Glutamatergic neuron (in vitro differentiated cells): ENCODE measurements around the gene DYNC1H1. TPM values are rescaled to one million over a fixed set of nuclear protein-coding genes. Genes with fewer than 3 reads are reported as not detected.

ENCODE experiments used
- DNase-seq: peaks from one replicate; pipeline ENCODE4 v3.0.0; 2022
- H3K27ac Mint-ChIP-seq: one replicate; pipeline ENCODE4 v1.8.0; 2020; ENCODE audit warnings: mild to moderate bottlenecking, mixed read lengths, inconsistent platforms; ENCODE audit not compliant: unreplicated experiment
- H3K27me3 Mint-ChIP-seq: one replicate; pipeline ENCODE4 v1.8.0; 2020; ENCODE audit warnings: mild to moderate bottlenecking, moderate library complexity, mixed read lengths, inconsistent platforms; ENCODE audit not compliant: unreplicated experiment
- H3K36me3 Mint-ChIP-seq: one replicate; pipeline ENCODE4 v1.8.0; 2020; ENCODE audit warnings: mild to moderate bottlenecking, mixed read lengths, inconsistent platforms; ENCODE audit not compliant: unreplicated experiment
- H3K4me1 Mint-ChIP-seq: one replicate; pipeline ENCODE4 v1.8.0; 2020; ENCODE audit warnings: mild to moderate bottlenecking, low read depth, mixed read lengths, inconsistent platforms; ENCODE audit not compliant: unreplicated experiment
- H3K4me3 Mint-ChIP-seq: one replicate; pipeline ENCODE4 v1.8.0; 2020; ENCODE audit warnings: mild to moderate bottlenecking, mixed read lengths, inconsistent platforms; ENCODE audit not compliant: unreplicated experiment
- H3K9me3 Mint-ChIP-seq: one replicate; pipeline ENCODE4 v1.8.0; 2020; ENCODE audit warnings: mild to moderate bottlenecking, moderate library complexity, mixed read lengths, inconsistent platforms; ENCODE audit not compliant: unreplicated experiment
- total RNA-seq: library from RNA; stranded (reverse); fragmentation: NEBNext Ultra II Directional; extraction: Animal tissue kit (Norgen Biotek cat#: 25700); gene quantifications from one replicate; pipeline ENCODE4 v1.2.1, GENCODE V29; 2021; ENCODE audit not compliant: unreplicated experiment
- TF ChIP-seq, protein P1 (sequence below): fragments of 200-600 bp; sonication (generic); IDR thresholded peaks from one replicate; pipeline ENCODE4 v1.5.0; 2021; ENCODE audit not compliant: partially characterized antibody, unreplicated experiment

Gene DYNC1H1
- total RNA-seq, 1 donor from 2014 or later = 2,051 TPM

DNA sequence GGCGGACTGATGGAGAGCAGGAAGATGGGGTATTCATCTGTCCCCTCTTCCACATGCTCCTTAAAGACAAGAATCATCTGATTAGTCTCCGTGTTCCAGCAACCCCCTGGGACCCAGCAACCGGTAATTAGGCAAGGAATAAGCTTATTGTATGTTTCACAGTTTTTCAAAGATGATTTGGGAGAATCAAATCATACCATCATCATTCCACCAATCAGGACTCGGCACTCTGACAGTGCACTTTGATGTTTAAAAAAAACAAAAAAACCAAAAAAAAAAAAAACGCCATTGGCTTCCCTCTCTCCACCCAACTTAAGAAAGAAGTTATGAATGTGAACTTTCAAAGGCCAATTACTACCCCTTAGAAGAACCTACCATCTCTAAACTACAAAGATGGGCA, 1.3 kb upstream of the DYNC1H1 start:
- H3K36me3 Mint-ChIP-seq = no peaks in the 10 kb centered on the region
- no peak for DNase-seq
- peaks cover 20% of the 10 kb centered on the region for H3K4me1 Mint-ChIP-seq
- peak overlapping the region; percentile 75 for H3K4me3 Mint-ChIP-seq
- H3K9me3 Mint-ChIP-seq = peaks cover 12% of the 10 kb centered on the region
- H3K27me3 Mint-ChIP-seq = peaks cover 23% of the 10 kb centered on the region
- TF ChIP-seq, protein P1, sequence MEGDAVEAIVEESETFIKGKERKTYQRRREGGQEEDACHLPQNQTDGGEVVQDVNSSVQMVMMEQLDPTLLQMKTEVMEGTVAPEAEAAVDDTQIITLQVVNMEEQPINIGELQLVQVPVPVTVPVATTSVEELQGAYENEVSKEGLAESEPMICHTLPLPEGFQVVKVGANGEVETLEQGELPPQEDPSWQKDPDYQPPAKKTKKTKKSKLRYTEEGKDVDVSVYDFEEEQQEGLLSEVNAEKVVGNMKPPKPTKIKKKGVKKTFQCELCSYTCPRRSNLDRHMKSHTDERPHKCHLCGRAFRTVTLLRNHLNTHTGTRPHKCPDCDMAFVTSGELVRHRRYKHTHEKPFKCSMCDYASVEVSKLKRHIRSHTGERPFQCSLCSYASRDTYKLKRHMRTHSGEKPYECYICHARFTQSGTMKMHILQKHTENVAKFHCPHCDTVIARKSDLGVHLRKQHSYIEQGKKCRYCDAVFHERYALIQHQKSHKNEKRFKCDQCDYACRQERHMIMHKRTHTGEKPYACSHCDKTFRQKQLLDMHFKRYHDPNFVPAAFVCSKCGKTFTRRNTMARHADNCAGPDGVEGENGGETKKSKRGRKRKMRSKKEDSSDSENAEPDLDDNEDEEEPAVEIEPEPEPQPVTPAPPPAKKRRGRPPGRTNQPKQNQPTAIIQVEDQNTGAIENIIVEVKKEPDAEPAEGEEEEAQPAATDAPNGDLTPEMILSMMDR = no peak
- peak overlapping the region; percentile 90 for H3K27ac Mint-ChIP-seq

DNA sequence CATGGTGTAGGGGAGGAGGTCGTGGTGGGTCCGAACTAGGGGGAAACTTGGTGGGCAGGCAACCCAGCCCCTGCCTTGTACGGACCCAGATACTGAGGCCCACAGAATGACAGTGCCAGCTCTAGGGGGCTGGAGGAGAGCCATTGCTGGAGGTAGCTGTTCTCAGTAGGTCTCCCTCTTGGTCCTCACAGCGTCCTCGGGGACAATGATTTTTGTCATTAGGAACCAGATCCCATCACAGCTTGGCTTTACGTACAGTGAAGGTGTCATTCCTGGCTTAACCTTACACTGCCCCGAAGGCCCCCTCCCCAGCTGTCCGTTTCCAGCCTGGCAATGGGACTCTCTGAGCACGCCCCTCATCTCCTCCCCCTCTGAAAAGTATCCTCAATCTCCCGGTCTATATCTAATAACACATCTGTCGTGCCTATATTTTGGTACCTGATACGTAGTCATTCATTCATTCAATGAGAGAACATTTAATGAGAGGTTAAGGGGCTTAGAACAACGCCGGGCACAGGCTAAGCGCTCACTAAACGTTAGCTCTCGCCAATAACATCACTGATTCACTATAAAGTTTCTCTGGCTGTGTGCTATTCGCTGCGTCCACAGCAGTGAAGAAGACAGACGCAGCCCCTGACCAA, 597 bp upstream of the DYNC1H1 start:
- Mint-ChIP-seq H3K4me3 (peak overlapping the region; percentile 74), H3K9me3 (peaks cover 10% of the 10 kb centered on the region), H3K4me1 (peaks cover 21% of the 10 kb centered on the region), H3K36me3 (no peaks in the 10 kb centered on the region), H3K27me3 (peaks cover 23% of the 10 kb centered on the region), H3K27ac (peak overlapping the region; percentile 41)
- TF ChIP-seq, protein P1 = no peak
- no peak for DNase-seq

DNA sequence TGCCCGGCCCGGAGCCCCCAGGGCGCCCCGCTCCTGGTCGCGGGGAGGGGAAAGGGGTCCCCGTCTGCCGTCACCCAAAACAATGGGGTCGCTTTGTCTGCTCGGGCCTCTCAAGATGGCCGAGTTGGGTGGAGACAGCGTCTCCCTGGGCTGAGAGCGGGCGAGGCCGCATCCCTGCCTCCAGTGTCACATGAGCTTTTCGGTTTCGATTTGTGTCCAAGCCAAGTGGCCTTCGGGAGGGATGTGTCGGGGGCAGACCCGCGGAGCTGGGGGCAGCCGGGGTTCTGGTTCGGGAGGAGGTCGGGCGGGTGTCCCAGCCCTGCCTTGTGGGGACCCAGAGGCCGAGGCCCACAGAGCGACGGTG, 790 bp downstream of the DYNC1H1 start:
- TF ChIP-seq, protein P1 = no peak
- H3K4me3 Mint-ChIP-seq = peak overlapping the region; percentile 85
- no peaks in the 10 kb centered on the region for H3K36me3 Mint-ChIP-seq
- peak overlapping the region; percentile 98 for H3K27ac Mint-ChIP-seq
- peak; percentile 61 for DNase-seq
- peaks cover 10% of the 10 kb centered on the region for H3K9me3 Mint-ChIP-seq
- H3K4me1 Mint-ChIP-seq = peaks cover 29% of the 10 kb centered on the region
- H3K27me3 Mint-ChIP-seq = peaks cover 23% of the 10 kb centered on the region

DNA sequence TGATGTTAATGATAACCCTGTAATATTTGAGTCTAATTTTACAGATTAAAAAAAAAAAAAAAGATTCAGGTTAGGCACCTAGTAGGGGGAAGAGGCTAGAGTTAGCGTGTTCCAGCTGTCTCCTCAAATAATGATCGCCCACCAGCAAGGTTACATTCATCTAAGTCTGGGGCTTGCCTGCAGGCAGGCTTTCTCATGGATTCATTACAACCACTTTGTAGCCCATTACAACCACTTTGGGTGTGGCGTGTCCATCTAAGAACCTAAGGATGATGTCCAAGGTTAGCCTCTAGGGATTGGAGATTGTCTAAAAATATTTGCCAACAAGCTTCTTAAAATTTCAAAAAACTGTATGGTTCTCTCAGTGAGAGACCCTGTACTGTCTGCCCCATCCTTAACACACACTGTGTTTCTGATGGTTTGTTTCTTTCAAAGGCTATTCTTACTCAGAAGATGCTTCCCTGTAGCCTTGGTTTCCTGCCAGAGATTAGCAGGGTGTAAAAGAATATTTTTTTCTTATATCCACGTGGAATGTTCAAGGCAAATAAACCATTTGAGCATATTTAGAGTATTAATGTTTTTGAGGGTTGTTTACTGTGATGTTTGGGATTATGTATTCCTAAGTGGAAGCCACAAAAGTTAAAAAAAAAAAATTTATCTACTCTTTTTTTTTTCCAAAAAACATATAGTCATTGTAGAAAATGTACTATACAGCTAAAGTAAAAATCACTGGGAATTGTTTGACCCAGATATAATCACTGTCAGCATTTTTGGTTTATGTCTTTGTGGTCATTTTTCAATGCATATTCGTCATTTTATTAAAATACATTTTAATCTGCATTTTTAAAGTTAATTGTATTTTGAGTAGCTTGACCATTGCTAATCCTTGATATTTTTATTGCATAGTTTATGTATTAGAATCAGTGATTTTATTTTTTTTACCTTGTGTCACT, 1.7 kb downstream of the DYNC1H1 start:
- Mint-ChIP-seq H3K9me3 (peaks cover 10% of the 10 kb centered on the region), H3K27ac (peak overlapping the region; percentile 98), H3K36me3 (no peaks in the 10 kb centered on the region), H3K4me3 (peak overlapping the region; percentile 85), H3K4me1 (peaks cover 33% of the 10 kb centered on the region), H3K27me3 (peaks cover 18% of the 10 kb centered on the region)
- no peak for DNase-seq
- TF ChIP-seq, protein P1 = no peak

DNA sequence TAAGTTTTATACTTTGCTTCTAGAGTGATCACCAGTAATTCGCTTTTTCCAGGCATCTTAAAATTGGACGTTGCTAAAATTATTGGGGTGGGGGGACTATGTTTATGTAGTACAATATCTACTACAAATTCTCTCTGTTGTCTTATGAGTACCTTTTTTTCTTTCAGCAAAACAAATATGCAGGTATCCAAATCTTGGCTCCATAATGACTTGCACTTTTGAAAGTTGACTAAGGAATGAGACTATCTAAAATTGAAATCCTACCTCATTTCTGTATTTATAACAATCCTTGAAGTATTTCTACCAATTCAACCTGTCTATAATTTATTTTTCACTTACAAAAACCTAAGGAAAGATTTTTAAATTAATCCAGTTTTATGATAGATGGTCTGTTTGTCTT, 2.4 kb downstream of the DYNC1H1 start:
- H3K4me1 Mint-ChIP-seq = peaks cover 30% of the 10 kb centered on the region
- peaks cover 16% of the 10 kb centered on the region for H3K27me3 Mint-ChIP-seq
- H3K36me3 Mint-ChIP-seq = no peaks in the 10 kb centered on the region
- no peak for DNase-seq
- TF ChIP-seq, protein P1 = no peak
- H3K4me3 Mint-ChIP-seq = peak overlapping the region; percentile 85
- H3K27ac Mint-ChIP-seq = peak overlapping the region; percentile 24
- H3K9me3 Mint-ChIP-seq = peaks cover 9% of the 10 kb centered on the region
